ENCODE measurements around the gene PRR9.

- TF ChIP-seq, protein P1, sequence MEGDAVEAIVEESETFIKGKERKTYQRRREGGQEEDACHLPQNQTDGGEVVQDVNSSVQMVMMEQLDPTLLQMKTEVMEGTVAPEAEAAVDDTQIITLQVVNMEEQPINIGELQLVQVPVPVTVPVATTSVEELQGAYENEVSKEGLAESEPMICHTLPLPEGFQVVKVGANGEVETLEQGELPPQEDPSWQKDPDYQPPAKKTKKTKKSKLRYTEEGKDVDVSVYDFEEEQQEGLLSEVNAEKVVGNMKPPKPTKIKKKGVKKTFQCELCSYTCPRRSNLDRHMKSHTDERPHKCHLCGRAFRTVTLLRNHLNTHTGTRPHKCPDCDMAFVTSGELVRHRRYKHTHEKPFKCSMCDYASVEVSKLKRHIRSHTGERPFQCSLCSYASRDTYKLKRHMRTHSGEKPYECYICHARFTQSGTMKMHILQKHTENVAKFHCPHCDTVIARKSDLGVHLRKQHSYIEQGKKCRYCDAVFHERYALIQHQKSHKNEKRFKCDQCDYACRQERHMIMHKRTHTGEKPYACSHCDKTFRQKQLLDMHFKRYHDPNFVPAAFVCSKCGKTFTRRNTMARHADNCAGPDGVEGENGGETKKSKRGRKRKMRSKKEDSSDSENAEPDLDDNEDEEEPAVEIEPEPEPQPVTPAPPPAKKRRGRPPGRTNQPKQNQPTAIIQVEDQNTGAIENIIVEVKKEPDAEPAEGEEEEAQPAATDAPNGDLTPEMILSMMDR (IDR thresholded peaks at IDR 0.05) = no peak
- no peak for TF ChIP-seq EP300 (IDR thresholded peaks at IDR 0.05)
Measured at GRCh38 chr1:153168686-153169085, 48.7 kb upstream of the PRR9 start.
